ENCODE data around the gene PHF2.

DNA sequence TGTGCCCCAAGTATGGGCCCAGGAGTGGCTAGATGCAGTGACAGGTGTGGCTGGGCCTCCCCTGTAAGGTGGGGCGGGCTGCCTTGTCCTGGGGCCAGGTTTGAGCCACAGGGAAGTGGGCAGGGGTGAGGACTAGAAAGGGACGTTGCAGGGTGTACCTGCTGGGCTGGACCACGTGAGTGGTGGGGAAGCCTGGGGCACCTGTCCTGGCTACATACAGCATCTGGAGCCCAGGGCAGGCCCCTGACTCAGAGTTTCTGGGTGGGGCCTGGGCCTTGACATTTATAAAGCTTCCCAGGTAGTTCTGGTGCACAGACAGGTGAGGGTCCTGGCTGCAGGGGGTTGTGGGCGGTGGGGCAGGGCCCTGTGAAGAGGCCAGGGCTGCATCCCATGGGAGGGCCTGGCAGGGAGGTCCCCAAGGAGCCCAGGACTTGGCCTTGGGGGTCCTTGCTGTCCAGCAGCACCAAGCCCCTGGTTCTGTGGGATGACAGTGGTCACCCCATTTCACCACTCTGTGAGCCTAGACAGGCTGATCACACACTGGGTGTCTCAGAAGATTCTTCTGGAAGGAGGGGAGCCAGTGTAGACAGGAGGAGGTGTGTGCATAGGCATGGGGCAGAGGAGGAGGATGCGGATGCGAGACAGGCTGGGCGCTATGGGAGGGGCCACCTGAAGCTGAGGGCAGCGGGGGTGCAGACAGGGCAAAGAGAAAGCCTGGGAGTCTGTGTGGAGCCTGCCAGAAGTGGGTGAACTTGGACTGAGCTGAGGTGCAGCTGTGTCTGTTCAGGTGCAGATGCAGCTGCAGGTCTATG is 94.0 kb downstream of the PHF2 start:
- no peak for TF ChIP-seq EZH2 (IDR thresholded peaks at IDR 0.05; ENCODE audit: low read depth, low read length, severe bottlenecking)
- TF ChIP-seq, protein P1, sequence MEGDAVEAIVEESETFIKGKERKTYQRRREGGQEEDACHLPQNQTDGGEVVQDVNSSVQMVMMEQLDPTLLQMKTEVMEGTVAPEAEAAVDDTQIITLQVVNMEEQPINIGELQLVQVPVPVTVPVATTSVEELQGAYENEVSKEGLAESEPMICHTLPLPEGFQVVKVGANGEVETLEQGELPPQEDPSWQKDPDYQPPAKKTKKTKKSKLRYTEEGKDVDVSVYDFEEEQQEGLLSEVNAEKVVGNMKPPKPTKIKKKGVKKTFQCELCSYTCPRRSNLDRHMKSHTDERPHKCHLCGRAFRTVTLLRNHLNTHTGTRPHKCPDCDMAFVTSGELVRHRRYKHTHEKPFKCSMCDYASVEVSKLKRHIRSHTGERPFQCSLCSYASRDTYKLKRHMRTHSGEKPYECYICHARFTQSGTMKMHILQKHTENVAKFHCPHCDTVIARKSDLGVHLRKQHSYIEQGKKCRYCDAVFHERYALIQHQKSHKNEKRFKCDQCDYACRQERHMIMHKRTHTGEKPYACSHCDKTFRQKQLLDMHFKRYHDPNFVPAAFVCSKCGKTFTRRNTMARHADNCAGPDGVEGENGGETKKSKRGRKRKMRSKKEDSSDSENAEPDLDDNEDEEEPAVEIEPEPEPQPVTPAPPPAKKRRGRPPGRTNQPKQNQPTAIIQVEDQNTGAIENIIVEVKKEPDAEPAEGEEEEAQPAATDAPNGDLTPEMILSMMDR (IDR thresholded peaks at IDR 0.05; ENCODE audit: control extremely low read depth in 1 of 3, insufficient read depth in 1 of 3, low read depth in 1 of 3, low read length in 3 of 3): no peak
- TF ChIP-seq, protein P2, sequence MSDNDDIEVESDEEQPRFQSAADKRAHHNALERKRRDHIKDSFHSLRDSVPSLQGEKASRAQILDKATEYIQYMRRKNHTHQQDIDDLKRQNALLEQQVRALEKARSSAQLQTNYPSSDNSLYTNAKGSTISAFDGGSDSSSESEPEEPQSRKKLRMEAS (IDR thresholded peaks at IDR 0.05): no peak
- no peak for TF ChIP-seq POLR2AphosphoS5 (IDR thresholded peaks at IDR 0.05; ENCODE audit: low read depth, low read length)

Data from H1 (cell line).